ENCODE measurements around the gene ICA1. TPM values are rescaled to one million over a fixed set of nuclear protein-coding genes. Genes with fewer than 3 reads are reported as not detected.

The ICA1 gene
- total and polyA plus RNA-seq, 7 donors = 4.8 to 40.7 (median 8.7) TPM

DNA sequence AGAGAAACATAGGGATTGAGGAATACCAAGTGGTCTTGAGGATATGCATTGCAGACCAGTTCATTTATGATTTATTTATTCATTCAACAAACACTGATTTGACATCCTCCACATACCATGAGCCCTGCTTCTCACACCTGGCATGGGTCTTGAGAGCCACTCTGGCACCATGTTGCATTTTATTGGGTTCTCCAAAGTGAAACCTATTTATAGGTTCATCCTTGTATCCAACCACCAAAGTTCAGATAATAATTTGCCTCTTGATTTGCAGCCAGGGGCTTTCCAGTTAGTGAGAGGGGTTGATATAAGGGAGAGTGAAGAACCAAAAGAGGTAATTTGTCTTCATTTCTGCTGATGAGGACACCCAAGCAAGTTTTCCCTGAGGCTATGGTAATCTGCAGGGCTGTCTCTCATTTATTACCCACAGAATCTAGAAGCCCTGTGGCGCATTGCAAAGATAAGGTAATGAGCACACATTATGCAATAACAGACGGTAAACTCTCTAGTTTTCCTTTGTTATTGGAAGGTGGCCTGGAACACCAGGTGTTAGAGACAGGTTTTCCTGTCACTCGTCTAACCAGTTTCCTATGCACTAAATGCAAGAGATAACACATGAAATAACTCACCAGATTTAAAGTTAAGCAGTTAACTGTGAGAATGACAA, 28.8 kb upstream of the ICA1 start:
- intact Hi-C loops (cut with DNase I) = no loop called here
- H3K36me3 ChIP-seq = no peaks in the 10 kb centered on the region
- 15 to 60% methylated on average over 3 of the region's 3 CpGs for WGBS, 2 donors
- DNase-seq = no peak
- H3K4me1 ChIP-seq = no peaks in the 10 kb centered on the region
- H3K27me3 ChIP-seq = no peaks in the 10 kb centered on the region
- H3K4me3 ChIP-seq = no peak overlapping the region
- H3K27ac ChIP-seq = no peak overlapping the region
- H3K9me3 ChIP-seq = no peaks in the 10 kb centered on the region
- no peak for TF ChIP-seq EP300 (IDR thresholded peaks at IDR 0.05)
- TF ChIP-seq POLR2AphosphoS5 (IDR thresholded peaks at IDR 0.05) = no peak
- TF ChIP-seq, protein P1, sequence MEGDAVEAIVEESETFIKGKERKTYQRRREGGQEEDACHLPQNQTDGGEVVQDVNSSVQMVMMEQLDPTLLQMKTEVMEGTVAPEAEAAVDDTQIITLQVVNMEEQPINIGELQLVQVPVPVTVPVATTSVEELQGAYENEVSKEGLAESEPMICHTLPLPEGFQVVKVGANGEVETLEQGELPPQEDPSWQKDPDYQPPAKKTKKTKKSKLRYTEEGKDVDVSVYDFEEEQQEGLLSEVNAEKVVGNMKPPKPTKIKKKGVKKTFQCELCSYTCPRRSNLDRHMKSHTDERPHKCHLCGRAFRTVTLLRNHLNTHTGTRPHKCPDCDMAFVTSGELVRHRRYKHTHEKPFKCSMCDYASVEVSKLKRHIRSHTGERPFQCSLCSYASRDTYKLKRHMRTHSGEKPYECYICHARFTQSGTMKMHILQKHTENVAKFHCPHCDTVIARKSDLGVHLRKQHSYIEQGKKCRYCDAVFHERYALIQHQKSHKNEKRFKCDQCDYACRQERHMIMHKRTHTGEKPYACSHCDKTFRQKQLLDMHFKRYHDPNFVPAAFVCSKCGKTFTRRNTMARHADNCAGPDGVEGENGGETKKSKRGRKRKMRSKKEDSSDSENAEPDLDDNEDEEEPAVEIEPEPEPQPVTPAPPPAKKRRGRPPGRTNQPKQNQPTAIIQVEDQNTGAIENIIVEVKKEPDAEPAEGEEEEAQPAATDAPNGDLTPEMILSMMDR (IDR thresholded peaks at IDR 0.05) = no peak
- TF ChIP-seq POLR2A (IDR thresholded peaks at IDR 0.05) = no peak

DNA sequence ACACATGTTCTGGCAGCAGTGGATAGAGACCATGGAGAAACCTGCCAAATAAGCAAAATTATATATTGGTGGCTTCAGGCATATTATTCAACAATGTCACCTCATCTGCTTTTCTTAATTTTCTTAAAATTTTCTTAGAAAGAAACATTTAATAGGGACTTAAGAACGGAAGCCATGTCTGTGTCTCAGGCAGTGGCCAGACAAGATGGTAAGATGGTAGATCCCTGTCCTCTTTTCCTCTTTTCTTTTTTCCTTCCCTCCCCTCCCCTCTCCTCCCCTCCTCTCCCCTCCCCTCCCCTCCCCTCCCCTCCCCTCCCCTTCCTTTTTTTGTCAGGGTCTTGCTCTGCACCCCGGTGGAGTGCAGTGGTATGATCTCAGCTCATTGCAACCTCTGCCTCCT, 24.2 kb upstream of the ICA1 start:
- 97 to 99% methylated on average over 2 of the region's 2 CpGs for WGBS, 2 donors
- H3K36me3 ChIP-seq = no peaks in the 10 kb centered on the region
- intact Hi-C loops (cut with DNase I) = no loop called here
- no peak overlapping the region for H3K4me3 ChIP-seq
- no peak for TF ChIP-seq POLR2AphosphoS5 (IDR thresholded peaks at IDR 0.05)
- no peak overlapping the region for H3K27ac ChIP-seq
- no peak for DNase-seq
- no peaks in the 10 kb centered on the region for H3K9me3 ChIP-seq
- H3K4me1 ChIP-seq = no peaks in the 10 kb centered on the region
- H3K27me3 ChIP-seq = no peaks in the 10 kb centered on the region

DNA sequence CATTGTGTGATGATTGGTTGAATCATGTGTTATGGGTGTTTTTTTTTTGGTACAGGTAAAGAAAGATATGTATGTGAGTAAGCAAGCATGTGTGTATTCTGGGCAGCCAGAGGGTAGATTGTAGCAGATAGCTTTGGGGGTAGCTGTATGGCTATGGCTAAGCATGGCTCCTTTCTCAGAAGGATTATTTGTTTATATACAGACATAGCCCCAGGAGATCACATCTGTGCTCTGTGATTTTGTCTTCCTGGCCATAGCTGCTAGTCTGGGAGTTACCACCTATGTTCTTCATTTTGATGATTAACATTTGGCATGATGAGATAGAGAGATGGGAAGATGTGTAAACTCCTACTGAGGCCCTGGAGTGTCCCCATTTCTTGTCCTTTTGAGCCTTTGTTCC, 23.2 kb upstream of the ICA1 start:
- TF ChIP-seq POLR2A (IDR thresholded peaks at IDR 0.05) = no peak
- TF ChIP-seq EP300 (IDR thresholded peaks at IDR 0.05) = no peak
- TF ChIP-seq, protein P1 (IDR thresholded peaks at IDR 0.05) = no peak
- no peak for TF ChIP-seq POLR2AphosphoS5 (IDR thresholded peaks at IDR 0.05)
- H3K27ac ChIP-seq = no peak overlapping the region
- H3K4me3 ChIP-seq = no peak overlapping the region
- H3K27me3 ChIP-seq = no peaks in the 10 kb centered on the region
- H3K36me3 ChIP-seq = no peaks in the 10 kb centered on the region
- intact Hi-C loops (cut with DNase I) = no loop called here
- DNase-seq = no peak
- H3K4me1 ChIP-seq = no peaks in the 10 kb centered on the region
- H3K9me3 ChIP-seq = no peaks in the 10 kb centered on the region

DNA sequence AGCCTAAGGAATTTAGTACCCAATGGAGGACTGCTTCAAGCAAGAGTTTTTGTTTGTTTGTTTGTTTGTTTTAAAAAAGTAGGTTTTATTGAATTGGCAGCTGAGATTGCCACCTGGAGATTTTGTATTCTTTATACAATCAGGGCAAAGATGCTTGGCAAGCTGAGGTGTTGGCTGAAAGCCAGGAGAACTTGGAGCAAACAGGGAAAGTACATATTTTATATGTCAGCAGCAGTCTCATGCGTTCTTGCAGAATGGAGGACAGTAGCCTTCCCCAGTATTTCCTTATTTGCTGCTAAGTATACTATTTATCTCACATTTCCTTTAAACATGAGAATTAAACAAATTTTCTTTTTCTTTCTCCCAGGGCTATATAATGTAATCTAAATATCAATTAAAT, 22.6 kb upstream of the ICA1 start:
- no peak for DNase-seq
- Histone ChIP-seq H3K4me1 (no peaks in the 10 kb centered on the region), H3K4me3 (no peak overlapping the region), H3K27ac (no peak overlapping the region), H3K27me3 (no peaks in the 10 kb centered on the region), H3K36me3 (no peaks in the 10 kb centered on the region), H3K9me3 (no peaks in the 10 kb centered on the region)
- 4 to 48% methylated on average over 1 of the region's 1 CpG for WGBS, 2 donors
- intact Hi-C loops (cut with DNase I) = no loop called here
- no peak for TF ChIP-seq POLR2AphosphoS5 (IDR thresholded peaks at IDR 0.05)

DNA sequence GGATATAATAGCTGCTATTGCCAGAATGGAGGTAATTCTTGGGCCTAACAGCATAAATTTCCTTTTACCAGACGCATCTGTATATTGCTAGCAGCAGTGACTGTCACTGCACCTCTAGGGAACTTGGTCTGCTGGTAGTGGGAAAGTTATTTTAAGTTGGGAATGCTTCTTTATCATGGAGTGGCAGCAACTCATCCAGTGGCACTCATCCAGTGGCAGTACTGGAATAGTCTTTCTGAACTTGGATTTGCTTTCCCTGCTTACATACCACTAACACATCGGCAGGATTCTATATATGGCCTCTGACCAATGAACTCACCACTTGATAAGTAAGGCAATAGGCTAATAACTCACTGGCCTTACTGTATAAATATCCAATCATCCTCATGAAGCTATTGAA, 22.0 kb upstream of the ICA1 start:
- no peak overlapping the region for H3K27ac ChIP-seq
- no peaks in the 10 kb centered on the region for H3K4me1 ChIP-seq
- no peak for TF ChIP-seq POLR2AphosphoS5 (IDR thresholded peaks at IDR 0.05)
- no peaks in the 10 kb centered on the region for H3K36me3 ChIP-seq
- no peaks in the 10 kb centered on the region for H3K27me3 ChIP-seq
- WGBS, 2 donors = 78 to 89% methylated on average over 2 of the region's 2 CpGs
- no peak overlapping the region for H3K4me3 ChIP-seq
- no peaks in the 10 kb centered on the region for H3K9me3 ChIP-seq
- DNase-seq = no peak
- intact Hi-C loops (cut with DNase I) = no loop called here

DNA sequence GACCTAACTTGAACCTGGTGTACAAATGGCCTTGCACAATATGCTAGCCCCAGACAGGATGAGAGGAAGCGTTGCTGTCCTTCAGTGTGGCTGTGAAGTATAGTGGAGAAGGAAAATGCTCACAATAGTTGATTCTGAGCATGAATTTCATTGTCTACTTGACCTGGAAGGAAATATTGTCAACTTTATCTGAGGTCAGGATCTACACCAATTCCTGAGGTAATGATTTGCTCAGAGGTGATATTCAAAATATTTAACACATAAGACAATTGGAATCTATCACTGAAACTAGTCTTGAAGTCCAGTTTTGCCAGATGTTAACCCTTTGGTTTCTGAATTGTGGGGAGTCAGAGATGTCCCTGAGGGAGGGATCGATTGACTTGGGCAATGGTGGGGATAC, 20.9 kb upstream of the ICA1 start:
- Histone ChIP-seq H3K9me3 (no peaks in the 10 kb centered on the region), H3K27me3 (no peaks in the 10 kb centered on the region), H3K4me3 (no peak overlapping the region), H3K36me3 (no peaks in the 10 kb centered on the region), H3K27ac (no peak overlapping the region), H3K4me1 (no peaks in the 10 kb centered on the region)
- intact Hi-C loops (cut with DNase I) = no loop called here
- no peak for TF ChIP-seq POLR2A (IDR thresholded peaks at IDR 0.05)
- TF ChIP-seq POLR2AphosphoS5 (IDR thresholded peaks at IDR 0.05) = no peak
- no peak for TF ChIP-seq EP300 (IDR thresholded peaks at IDR 0.05)
- TF ChIP-seq, protein P1 (IDR thresholded peaks at IDR 0.05) = no peak
- 86 to 95% methylated on average over 2 of the region's 2 CpGs for WGBS, 2 donors
- no peak for DNase-seq

Measured in sigmoid colon (tissue), 7 donors.